Measurements from ENCODE around the gene MIB1.

DNA sequence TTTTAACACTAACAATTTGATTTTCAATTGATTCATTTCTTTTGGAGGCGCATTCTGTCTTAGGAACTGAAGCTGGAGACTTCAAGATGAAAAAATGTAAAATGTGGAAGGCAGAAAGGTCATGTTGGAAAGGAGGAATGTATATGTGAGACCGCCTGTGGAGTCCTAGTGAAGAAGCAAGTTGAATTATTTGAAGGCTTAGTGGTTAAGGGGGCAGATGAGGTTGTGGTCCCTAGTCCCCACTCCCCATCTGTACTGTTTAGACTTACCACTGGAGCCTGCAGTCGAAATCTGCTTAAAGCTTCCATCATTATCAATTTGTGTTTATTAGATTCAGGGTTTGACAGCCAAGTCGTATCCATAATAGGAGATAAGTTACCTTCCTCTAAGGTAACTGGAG, 15.4 kb upstream of the MIB1 start:
- TF ChIP-seq, protein P1, sequence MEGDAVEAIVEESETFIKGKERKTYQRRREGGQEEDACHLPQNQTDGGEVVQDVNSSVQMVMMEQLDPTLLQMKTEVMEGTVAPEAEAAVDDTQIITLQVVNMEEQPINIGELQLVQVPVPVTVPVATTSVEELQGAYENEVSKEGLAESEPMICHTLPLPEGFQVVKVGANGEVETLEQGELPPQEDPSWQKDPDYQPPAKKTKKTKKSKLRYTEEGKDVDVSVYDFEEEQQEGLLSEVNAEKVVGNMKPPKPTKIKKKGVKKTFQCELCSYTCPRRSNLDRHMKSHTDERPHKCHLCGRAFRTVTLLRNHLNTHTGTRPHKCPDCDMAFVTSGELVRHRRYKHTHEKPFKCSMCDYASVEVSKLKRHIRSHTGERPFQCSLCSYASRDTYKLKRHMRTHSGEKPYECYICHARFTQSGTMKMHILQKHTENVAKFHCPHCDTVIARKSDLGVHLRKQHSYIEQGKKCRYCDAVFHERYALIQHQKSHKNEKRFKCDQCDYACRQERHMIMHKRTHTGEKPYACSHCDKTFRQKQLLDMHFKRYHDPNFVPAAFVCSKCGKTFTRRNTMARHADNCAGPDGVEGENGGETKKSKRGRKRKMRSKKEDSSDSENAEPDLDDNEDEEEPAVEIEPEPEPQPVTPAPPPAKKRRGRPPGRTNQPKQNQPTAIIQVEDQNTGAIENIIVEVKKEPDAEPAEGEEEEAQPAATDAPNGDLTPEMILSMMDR (IDR thresholded peaks at IDR 0.05) = no peak
- no peak for TF ChIP-seq POLR2A (IDR thresholded peaks at IDR 0.05)
- no peak for TF ChIP-seq POLR2AphosphoS5 (IDR thresholded peaks at IDR 0.05)
